SK-N-SH treated with all-trans-retinoic acid at 6 μM for 48 hours (cell line): ENCODE results near the gene ZBTB46.

Experiments used
- ATAC-seq: fragments of 200-7000 bp; cut with Tn5 transposase; 3 replicates; pipeline ENCODE4 v1.9.1; 2020; ENCODE audit warnings: mild to moderate bottlenecking, moderate library complexity
- ARNTL ChIP-seq: fragments of 450-650 bp; formaldehyde crosslinking; IDR thresholded peaks from 2 replicates; pipeline ENCODE4 v1.5.0; 2020; ENCODE audit warnings: low read depth, mild to moderate bottlenecking, moderate library complexity, borderline replicate concordance
- BACH2 ChIP-seq: fragments of 250-450 bp; sonication (Bioruptor Pico); IDR thresholded peaks from 2 replicates; pipeline ENCODE4 v1.9.0; 2021; ENCODE audit warnings: mild to moderate bottlenecking, borderline replicate concordance
- CSDC2 ChIP-seq: fragments of 250-450 bp; sonication (Bioruptor Pico); IDR thresholded peaks from 2 replicates; pipeline ENCODE4 v1.5.0; 2020; ENCODE audit warnings: mild to moderate bottlenecking, moderate library complexity
- ESRRG ChIP-seq: fragments of 250-450 bp; sonication (Bioruptor Pico); IDR thresholded peaks from 2 replicates; pipeline ENCODE4 v1.6.1; 2021; ENCODE audit warnings: mild to moderate bottlenecking
- GLIS3 ChIP-seq: fragments of 250-450 bp; sonication (Bioruptor Pico); IDR thresholded peaks from 2 replicates; pipeline ENCODE4 v1.5.0; 2020; ENCODE audit warnings: mild to moderate bottlenecking, moderate library complexity
- ISL1 ChIP-seq: fragments of 250-450 bp; sonication (Bioruptor Pico); IDR thresholded peaks from 2 replicates; pipeline ENCODE4 v2.1.2; 2022; ENCODE audit warnings: mild to moderate bottlenecking, moderate library complexity
- OSR1 ChIP-seq: fragments of 250-450 bp; sonication (Bioruptor Pico); IDR thresholded peaks from 2 replicates; pipeline ENCODE4 v1.8.0; 2022; ENCODE audit warnings: moderate library complexity, mild to moderate bottlenecking, inconsistent platforms
- PPARA ChIP-seq: fragments of 250-450 bp; sonication (Bioruptor Pico); IDR thresholded peaks from 2 replicates; pipeline ENCODE4 v1.5.0; 2020; ENCODE audit warnings: mild to moderate bottlenecking, borderline replicate concordance
- SNAI2 ChIP-seq: fragments of 250-450 bp; sonication (Bioruptor Pico); IDR thresholded peaks from 2 replicates; pipeline ENCODE4 v1.5.0; 2020; ENCODE audit warnings: mild to moderate bottlenecking, moderate library complexity
- TCF4 ChIP-seq: fragments of 250-450 bp; sonication (Bioruptor Pico); IDR thresholded peaks from 2 replicates; pipeline ENCODE4 v1.8.0; 2021; ENCODE audit warnings: mild to moderate bottlenecking, moderate library complexity, borderline replicate concordance
- TOX ChIP-seq: fragments of 250-450 bp; sonication (Bioruptor Pico); IDR thresholded peaks from 2 replicates; pipeline ENCODE4 v1.8.0; 2021; ENCODE audit warnings: mild to moderate bottlenecking, moderate library complexity, borderline replicate concordance
- ZFP3 ChIP-seq: fragments of 250-450 bp; sonication (Bioruptor Pico); IDR thresholded peaks from 2 replicates; pipeline ENCODE4 v1.5.0; 2020; ENCODE audit warnings: mild to moderate bottlenecking, moderate library complexity
- ZFP30 ChIP-seq: fragments of 450-650 bp; formaldehyde crosslinking; IDR thresholded peaks from 2 replicates; pipeline ENCODE4 v1.5.0; 2022; ENCODE audit warnings: mild to moderate bottlenecking, moderate library complexity
- ZNF565 ChIP-seq: fragments of 450-650 bp; formaldehyde crosslinking; conservative IDR thresholded peaks from 2 replicates; pipeline ENCODE4 v1.5.0; 2020; ENCODE audit warnings: low read depth, mild to moderate bottlenecking, moderate library complexity
- ZNF70 ChIP-seq: fragments of 450-650 bp; formaldehyde crosslinking; IDR thresholded peaks from 2 replicates; pipeline ENCODE4 v1.5.0; 2020; ENCODE audit warnings: mild to moderate bottlenecking, moderate library complexity
- ZNF8 ChIP-seq: fragments of 450-650 bp; formaldehyde crosslinking; IDR thresholded peaks from 2 replicates; pipeline ENCODE4 v1.5.0; 2020; ENCODE audit warnings: mild to moderate bottlenecking, moderate library complexity
- TF ChIP-seq, protein P1 (sequence below): fragments of 250-450 bp; sonication (Bioruptor Pico); IDR thresholded peaks from 2 replicates; pipeline ENCODE4 v1.8.0; 2020; ENCODE audit warnings: mild to moderate bottlenecking, moderate library complexity, borderline replicate concordance
- TF ChIP-seq, protein P2 (sequence below): fragments of 250-450 bp; sonication (Bioruptor Pico); IDR thresholded peaks from 2 replicates; pipeline ENCODE4 v1.8.0; 2021; ENCODE audit warnings: low read depth, mild to moderate bottlenecking, moderate library complexity, borderline replicate concordance
- TF ChIP-seq, protein P3 (sequence below): fragments of 250-450 bp; sonication (Bioruptor Pico); IDR thresholded peaks from 2 replicates; pipeline ENCODE4 v1.5.1; 2020; ENCODE audit warnings: low read depth, mild to moderate bottlenecking, moderate library complexity
- TF ChIP-seq, protein P4 (sequence below): fragments of 250-450 bp; sonication (Bioruptor Pico); IDR thresholded peaks from 2 replicates; pipeline ENCODE4 v1.5.1; 2021; ENCODE audit warnings: mild to moderate bottlenecking, moderate library complexity
- TF ChIP-seq, protein P5 (sequence below): fragments of 250-450 bp; sonication (Bioruptor Pico); IDR thresholded peaks from 2 replicates; pipeline ENCODE4 v1.5.0; 2020; ENCODE audit warnings: mild to moderate bottlenecking, moderate library complexity

Gene ZBTB46

DNA sequence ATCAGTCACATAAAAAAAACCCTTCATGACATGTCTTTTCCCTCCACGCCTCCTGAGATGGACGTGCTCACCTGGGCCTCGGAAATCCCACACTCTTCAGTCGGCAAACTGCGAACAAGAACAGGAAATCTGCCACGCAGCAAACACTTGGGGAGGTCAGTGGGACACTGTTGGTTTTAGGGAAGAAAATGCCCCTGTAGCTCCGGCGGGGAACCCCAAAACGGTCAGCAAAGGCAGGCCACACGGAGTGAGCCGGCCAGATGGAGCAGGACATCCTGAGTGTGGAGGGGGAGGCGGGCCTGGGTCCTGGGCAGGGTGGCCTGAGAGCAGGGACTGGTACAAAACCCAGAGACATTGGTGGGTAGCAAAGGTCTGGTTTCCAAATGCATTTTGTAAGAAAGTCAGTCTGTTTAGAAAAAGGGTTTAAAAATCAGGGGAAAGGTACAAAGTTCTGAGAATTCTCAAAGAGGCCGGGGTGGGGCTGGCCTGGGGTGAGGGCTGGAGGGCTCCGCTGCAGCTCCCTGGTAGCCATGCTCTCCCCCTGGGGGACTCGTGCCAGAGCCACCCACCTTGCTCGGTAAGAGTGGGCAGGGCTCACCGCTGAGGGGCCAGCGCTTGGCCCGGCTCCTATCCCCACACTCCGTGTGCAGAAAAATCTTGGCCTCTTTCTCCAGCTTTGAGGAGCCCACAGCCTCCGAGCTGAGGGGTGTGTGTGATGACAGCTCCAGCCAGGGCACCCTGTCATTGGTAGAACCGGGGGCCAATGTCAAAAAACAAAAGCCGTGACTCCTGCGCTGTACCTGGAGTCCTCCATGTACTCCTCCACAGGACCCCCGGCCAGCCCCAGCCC lies 86.3 kb downstream of the ZBTB46 start (continued):
- TF ChIP-seq, protein P1, sequence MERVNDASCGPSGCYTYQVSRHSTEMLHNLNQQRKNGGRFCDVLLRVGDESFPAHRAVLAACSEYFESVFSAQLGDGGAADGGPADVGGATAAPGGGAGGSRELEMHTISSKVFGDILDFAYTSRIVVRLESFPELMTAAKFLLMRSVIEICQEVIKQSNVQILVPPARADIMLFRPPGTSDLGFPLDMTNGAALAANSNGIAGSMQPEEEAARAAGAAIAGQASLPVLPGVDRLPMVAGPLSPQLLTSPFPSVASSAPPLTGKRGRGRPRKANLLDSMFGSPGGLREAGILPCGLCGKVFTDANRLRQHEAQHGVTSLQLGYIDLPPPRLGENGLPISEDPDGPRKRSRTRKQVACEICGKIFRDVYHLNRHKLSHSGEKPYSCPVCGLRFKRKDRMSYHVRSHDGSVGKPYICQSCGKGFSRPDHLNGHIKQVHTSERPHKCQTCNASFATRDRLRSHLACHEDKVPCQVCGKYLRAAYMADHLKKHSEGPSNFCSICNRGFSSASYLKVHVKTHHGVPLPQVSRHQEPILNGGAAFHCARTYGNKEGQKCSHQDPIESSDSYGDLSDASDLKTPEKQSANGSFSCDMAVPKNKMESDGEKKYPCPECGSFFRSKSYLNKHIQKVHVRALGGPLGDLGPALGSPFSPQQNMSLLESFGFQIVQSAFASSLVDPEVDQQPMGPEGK (CRISPR knock-in tag): no peak
- TF ChIP-seq ESRRG (no peak), TOX (CRISPR knock-in tag) (no peak), GLIS3 (CRISPR knock-in tag) (no peak), OSR1 (CRISPR knock-in tag) (no peak), ZFP3 (CRISPR knock-in tag) (no peak), PPARA (CRISPR knock-in tag) (no peak), ZNF565 (CRISPR knock-in tag) (no peak), ARNTL (no peak)
- TF ChIP-seq, protein P2, sequence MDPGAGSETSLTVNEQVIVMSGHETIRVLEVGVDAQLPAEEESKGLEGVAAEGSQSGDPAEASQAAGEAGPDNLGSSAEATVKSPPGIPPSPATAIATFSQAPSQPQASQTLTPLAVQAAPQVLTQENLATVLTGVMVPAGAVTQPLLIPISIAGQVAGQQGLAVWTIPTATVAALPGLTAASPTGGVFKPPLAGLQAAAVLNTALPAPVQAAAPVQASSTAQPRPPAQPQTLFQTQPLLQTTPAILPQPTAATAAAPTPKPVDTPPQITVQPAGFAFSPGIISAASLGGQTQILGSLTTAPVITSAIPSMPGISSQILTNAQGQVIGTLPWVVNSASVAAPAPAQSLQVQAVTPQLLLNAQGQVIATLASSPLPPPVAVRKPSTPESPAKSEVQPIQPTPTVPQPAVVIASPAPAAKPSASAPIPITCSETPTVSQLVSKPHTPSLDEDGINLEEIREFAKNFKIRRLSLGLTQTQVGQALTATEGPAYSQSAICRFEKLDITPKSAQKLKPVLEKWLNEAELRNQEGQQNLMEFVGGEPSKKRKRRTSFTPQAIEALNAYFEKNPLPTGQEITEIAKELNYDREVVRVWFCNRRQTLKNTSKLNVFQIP (CRISPR knock-in tag): no peak

DNA sequence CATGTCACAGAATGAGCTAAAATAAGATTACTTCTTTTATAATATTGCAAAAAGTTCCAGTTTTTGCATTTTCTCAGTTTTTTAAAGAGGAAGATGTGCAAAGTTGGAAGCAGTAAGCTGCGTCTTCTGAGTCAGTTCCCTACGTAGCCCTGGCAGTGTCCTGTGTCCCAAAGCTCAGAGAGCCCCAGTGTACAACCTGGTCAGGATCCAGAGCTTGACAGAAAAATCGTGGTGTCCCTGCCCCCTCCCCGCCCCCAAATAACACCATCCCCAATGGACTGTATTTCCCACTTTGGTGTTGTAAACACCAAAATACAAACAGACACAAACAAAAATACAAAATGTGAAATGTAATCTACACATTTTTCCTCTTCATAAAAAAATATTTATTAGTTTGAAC lies 86.9 kb downstream of the ZBTB46 start:
- no peak for ATAC-seq
- TF ChIP-seq ZFP30 (CRISPR knock-in tag): no peak
- no peak for TF ChIP-seq ZFP3 (CRISPR knock-in tag)
- TF ChIP-seq ARNTL: no peak
- no peak for TF ChIP-seq ESRRG
- TF ChIP-seq, protein P3, sequence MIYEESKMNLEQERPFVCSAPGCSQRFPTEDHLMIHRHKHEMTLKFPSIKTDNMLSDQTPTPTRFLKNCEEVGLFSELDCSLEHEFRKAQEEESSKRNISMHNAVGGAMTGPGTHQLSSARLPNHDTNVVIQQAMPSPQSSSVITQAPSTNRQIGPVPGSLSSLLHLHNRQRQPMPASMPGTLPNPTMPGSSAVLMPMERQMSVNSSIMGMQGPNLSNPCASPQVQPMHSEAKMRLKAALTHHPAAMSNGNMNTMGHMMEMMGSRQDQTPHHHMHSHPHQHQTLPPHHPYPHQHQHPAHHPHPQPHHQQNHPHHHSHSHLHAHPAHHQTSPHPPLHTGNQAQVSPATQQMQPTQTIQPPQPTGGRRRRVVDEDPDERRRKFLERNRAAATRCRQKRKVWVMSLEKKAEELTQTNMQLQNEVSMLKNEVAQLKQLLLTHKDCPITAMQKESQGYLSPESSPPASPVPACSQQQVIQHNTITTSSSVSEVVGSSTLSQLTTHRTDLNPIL (CRISPR knock-in tag): no peak
- TF ChIP-seq, protein P2 (CRISPR knock-in tag): no peak
- TF ChIP-seq CSDC2 (CRISPR knock-in tag): no peak
- TF ChIP-seq, protein P4, sequence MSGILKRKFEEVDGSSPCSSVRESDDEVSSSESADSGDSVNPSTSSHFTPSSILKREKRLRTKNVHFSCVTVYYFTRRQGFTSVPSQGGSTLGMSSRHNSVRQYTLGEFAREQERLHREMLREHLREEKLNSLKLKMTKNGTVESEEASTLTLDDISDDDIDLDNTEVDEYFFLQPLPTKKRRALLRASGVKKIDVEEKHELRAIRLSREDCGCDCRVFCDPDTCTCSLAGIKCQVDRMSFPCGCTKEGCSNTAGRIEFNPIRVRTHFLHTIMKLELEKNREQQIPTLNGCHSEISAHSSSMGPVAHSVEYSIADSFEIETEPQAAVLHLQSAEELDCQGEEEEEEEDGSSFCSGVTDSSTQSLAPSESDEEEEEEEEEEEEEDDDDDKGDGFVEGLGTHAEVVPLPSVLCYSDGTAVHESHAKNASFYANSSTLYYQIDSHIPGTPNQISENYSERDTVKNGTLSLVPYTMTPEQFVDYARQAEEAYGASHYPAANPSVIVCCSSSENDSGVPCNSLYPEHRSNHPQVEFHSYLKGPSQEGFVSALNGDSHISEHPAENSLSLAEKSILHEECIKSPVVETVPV (CRISPR knock-in tag): no peak
- no peak for TF ChIP-seq SNAI2 (CRISPR knock-in tag)
- no peak for TF ChIP-seq ZNF70
- TF ChIP-seq, protein P5, sequence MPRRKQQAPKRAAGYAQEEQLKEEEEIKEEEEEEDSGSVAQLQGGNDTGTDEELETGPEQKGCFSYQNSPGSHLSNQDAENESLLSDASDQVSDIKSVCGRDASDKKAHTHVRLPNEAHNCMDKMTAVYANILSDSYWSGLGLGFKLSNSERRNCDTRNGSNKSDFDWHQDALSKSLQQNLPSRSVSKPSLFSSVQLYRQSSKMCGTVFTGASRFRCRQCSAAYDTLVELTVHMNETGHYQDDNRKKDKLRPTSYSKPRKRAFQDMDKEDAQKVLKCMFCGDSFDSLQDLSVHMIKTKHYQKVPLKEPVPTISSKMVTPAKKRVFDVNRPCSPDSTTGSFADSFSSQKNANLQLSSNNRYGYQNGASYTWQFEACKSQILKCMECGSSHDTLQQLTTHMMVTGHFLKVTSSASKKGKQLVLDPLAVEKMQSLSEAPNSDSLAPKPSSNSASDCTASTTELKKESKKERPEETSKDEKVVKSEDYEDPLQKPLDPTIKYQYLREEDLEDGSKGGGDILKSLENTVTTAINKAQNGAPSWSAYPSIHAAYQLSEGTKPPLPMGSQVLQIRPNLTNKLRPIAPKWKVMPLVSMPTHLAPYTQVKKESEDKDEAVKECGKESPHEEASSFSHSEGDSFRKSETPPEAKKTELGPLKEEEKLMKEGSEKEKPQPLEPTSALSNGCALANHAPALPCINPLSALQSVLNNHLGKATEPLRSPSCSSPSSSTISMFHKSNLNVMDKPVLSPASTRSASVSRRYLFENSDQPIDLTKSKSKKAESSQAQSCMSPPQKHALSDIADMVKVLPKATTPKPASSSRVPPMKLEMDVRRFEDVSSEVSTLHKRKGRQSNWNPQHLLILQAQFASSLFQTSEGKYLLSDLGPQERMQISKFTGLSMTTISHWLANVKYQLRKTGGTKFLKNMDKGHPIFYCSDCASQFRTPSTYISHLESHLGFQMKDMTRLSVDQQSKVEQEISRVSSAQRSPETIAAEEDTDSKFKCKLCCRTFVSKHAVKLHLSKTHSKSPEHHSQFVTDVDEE (CRISPR knock-in tag): no peak
- TF ChIP-seq TCF4 (CRISPR knock-in tag): no peak
- no peak for TF ChIP-seq PPARA (CRISPR knock-in tag)
- TF ChIP-seq ZNF8: no peak
- TF ChIP-seq BACH2 (CRISPR knock-in tag): no peak
- no peak for TF ChIP-seq ISL1
